ENCODE data around the gene IST1.

The IST1 gene

DNA sequence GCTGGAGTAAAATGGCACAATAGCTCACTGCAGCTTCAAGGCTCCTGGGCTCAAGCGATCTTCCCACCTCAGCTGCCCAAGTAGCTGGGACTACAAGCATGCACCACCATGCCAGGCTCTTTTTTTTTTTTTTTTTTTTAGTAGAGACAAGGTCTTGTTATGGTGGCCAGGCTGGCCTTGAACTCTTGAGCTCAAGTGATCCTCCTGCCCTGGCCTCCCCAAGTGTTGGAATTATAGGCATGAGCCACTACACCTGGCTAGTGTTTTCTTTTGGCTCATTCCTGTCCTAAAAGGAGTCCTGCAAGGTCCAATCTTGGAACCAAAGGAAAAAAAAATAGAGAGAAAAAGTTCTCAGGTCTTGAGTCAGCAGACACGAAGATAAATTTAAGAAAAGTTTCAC, 74.0 kb downstream of the IST1 start:
- DNase-seq, result no peak

DNA sequence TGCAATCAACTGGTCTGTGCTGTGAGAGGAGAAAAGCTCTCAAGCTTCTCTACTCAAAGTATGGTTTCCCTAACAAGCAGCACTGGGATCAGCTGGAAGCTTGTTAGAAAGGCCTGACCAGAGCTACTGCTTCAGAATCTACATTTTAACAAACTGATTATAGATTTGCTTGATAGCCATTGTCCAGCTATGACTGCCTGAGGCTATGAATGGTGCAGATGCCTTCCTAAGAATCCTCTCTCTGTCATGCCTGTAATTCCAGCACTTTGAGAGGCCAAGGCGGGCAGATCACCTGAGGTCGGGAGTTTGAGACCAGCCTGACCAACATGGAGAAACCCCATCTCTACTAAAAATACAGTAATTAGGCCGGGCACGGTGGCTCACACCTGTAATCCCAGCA, 76.2 kb downstream of the IST1 start:
- no peak for DNase-seq

DNA sequence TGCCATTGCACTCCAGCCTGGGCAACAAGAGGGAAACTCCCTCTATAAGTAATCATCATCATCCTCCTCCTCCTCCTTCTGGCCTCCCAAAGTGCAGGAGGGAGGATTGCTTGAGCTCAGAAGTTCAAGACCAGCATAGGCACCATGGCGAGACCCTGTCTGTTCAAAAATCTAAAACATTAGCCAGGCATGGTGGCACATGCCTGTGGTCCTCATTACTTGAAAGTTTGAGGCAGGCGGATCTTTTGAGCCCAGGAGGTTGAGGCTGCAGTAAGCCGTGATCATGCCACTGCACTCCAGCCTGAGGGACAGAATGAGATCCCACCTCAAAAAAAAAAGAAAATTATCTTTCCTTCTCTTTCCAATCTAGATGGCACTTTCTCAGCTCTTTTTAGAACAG, 77.0 kb downstream of the IST1 start:
- no peak for DNase-seq

DNA sequence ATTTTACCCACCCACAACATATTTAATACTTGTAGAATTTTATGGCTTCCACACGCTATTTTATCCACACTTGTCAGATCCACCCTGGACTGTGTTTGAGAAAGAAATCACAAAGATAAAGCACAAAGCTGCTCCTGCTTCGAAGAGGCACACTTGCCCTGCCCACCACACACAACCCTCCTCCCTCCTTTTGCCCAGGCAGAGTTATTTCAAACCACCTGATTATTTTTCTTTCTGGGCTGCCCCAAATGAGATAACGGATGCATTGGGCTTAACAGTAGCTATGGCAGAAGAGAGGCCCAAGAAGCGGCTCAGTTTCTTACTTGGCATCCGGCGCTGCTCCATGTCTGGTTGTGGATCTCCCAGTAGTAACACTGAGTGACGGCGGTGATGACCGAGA, 77.7 kb downstream of the IST1 start:
- no peak for DNase-seq

DNA sequence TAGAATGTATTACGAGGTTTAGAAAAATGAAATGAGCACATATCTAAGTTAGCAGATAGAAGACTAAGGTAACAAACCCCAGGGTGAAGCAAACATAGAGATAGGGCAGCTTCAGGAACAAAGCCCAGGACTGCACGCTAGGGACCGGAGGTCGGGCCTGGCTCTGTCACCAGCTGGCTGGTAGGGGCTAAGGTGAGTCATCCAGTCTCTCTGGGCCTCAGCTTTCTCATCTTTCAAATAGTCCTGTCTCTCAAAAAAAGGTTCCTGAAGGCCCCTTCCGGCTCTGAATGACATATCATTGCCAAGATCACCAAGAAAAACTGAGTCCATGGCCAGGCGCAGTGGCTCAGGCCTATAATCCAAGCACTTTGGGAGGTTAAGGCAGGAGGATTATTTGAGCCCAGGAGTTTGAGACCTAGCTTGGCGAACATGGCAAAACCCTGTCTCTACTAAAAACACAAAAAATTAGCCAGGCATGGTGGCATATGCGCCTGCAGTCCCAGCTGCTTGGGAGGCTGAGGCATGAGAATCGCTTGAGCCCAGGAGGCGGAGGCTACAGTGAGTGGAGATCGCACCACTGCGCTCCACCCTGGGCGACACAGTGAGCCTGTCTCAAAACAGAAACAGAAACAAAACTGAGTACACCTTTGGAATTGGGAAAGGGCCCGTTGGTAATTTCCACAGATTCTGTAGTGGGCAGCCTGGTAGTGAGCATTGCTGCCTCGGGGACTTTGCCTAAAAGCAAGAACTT, 78.9 kb downstream of the IST1 start:
- DNase-seq, result no peak

All from NCI-H69 (cell line).